ENCODE results near the gene EHD3.

Gene EHD3

DNA sequence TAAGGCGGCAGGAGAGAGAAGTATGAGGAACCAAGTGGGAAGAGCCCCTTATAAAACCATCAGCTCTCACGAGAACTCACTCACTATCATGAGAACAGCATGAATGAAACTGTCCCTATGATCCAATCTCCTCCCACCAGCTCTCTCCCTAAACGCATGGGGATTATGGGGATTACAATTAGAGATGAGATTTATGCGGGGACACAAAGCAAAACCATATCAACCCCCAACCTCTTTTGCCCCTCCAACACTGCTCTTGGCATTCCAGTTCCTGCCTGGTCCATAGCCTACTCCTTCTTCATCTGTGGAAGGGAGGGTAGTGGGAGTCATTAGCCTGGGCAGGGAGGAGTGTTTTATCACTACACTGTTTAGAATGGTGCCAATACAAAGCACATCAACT is 1.4 kb upstream of the EHD3 start:
- DNase-seq (ENCODE audit: low read depth): no peak
- H3K4me3 ChIP-seq (ENCODE audit: control insufficient read depth, low read depth, low read length): no peak overlapping the region
- TF ChIP-seq, protein P1, sequence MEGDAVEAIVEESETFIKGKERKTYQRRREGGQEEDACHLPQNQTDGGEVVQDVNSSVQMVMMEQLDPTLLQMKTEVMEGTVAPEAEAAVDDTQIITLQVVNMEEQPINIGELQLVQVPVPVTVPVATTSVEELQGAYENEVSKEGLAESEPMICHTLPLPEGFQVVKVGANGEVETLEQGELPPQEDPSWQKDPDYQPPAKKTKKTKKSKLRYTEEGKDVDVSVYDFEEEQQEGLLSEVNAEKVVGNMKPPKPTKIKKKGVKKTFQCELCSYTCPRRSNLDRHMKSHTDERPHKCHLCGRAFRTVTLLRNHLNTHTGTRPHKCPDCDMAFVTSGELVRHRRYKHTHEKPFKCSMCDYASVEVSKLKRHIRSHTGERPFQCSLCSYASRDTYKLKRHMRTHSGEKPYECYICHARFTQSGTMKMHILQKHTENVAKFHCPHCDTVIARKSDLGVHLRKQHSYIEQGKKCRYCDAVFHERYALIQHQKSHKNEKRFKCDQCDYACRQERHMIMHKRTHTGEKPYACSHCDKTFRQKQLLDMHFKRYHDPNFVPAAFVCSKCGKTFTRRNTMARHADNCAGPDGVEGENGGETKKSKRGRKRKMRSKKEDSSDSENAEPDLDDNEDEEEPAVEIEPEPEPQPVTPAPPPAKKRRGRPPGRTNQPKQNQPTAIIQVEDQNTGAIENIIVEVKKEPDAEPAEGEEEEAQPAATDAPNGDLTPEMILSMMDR (IDR thresholded peaks at IDR 0.05; ENCODE audit: control insufficient read depth, insufficient read depth, low read depth, low read length, missing control alignments): no peak

GRCh38 chr2:31233231-31233630 is 721 bp upstream of the EHD3 start:
- no peak overlapping the region for H3K4me3 ChIP-seq (ENCODE audit: control insufficient read depth, low read depth, low read length)
- TF ChIP-seq, protein P1 (IDR thresholded peaks at IDR 0.05; ENCODE audit: control insufficient read depth, insufficient read depth, low read depth, low read length, missing control alignments): no peak
- no peak for DNase-seq (ENCODE audit: low read depth)

DNA sequence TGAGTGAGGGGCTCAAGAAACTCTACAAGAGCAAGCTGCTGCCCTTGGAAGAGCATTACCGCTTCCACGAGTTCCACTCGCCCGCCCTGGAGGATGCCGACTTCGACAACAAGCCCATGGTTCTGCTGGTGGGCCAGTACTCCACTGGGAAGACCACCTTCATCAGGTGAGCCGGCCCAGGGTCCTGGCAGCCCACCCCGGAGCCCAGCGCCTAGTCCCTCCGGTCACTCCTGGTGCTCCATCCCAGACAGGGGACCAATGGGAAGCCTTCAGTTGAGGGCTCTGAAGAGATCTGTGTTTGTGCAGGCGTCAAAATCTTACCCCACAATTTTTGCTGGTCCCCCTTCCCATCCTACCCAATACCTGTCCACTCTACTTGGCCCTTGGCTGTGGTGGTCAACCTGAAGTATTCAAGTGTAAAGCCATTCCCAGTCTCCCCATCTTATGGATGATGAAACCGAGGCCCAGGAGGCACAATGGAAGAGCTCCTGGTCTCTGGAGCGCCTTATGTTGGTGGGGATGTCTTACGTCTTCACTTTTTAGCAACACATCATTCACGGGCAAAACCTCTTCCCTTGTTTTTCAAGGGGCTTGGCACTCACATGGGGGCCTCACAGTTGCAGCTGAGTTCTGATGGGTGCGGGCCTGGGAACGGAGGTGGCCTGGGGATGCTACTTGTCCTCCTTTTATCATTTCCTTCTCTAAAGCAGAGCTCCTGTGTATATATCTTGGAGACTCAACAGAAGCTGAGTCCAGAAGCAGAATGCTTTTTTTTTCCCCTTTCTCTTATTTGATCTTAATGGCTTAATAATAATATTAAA is 941 bp downstream of the EHD3 start:
- peak overlapping the region; percentile 65 for H3K4me3 ChIP-seq (ENCODE audit: control insufficient read depth, low read depth, low read length)
- TF ChIP-seq, protein P1 (IDR thresholded peaks at IDR 0.05; ENCODE audit: control insufficient read depth, insufficient read depth, low read depth, low read length, missing control alignments): no peak
- DNase-seq (ENCODE audit: low read depth): no peak

DNA sequence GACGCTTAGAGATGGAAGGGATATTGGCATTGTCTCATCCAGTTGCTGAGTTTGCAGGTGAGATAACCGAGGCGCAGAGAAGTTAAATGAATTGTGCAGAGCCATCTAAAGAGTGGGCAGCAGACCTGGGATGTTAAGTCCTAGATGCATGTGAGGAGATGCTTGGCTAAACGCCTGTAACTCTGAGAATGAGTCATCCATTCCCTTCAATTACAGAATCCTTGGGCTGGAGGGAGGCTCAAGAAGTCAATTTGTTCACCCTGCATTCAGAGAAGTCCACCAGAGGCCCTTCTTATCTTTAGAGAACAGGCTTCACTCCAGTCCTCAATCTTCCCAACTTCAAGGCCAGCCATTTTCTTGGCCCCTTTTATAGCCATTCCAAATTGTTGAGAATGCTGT is 1.6 kb downstream of the EHD3 start:
- DNase-seq (ENCODE audit: low read depth): peak; percentile 73
- no peak overlapping the region for H3K4me3 ChIP-seq (ENCODE audit: control insufficient read depth, low read depth, low read length)
- TF ChIP-seq, protein P1 (IDR thresholded peaks at IDR 0.05; ENCODE audit: control insufficient read depth, insufficient read depth, low read depth, low read length, missing control alignments): peak; percentile 3

DNA sequence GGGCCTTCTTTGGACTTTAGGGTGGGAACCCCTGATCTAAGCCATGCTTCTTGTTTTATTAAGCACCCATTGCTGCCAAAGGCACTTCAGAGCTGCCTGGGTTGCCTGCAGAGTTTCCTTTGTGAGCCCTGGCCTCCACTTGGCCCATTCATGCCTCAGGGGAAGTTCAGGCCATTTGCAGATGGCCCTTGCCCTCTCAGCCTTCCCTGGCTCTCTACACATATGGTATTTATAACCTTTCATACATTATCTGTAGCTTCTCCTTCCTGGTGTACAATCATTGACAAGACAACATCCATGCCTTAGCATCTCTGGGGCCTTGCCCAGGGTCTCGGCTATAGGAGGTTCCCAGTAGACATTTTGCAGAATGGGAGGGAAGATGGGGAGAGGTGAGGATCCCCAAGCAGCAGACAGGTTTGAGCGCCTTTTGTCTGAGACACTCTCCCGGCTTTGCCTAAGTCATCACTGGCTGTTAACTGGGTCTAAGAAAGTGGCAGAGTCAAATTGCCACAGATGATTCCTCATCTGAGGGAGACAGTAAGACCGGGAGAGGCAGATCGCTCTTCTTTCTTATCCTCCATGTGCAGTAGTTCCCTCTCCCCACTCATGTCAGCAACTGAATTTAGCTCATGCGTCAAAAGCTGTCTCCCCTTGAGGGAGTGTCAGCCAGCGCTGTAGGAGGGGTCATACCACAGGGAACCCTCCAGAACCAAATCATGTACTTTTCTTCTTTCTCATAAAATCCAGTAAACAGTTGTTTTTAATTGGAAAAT is 2.7 kb downstream of the EHD3 start:
- TF ChIP-seq, protein P1 (IDR thresholded peaks at IDR 0.05; ENCODE audit: control insufficient read depth, insufficient read depth, low read depth, low read length, missing control alignments): no peak
- H3K4me3 ChIP-seq (ENCODE audit: control insufficient read depth, low read depth, low read length): no peak overlapping the region
- no peak for DNase-seq (ENCODE audit: low read depth)

- TF ChIP-seq, protein P1 (IDR thresholded peaks at IDR 0.05; ENCODE audit: control insufficient read depth, insufficient read depth, low read depth, low read length, missing control alignments): no peak
- H3K4me3 ChIP-seq (ENCODE audit: control insufficient read depth, low read depth, low read length): no peak overlapping the region
- DNase-seq (ENCODE audit: low read depth): no peak
These were observed 3.5 kb downstream of the EHD3 start for GRCh38 chr2:31237348-31238017.

Data from AG09309 (cell line).